GM19240 (cell line): Measurements from ENCODE around the gene TTC4.
A peak's percentile ranks its signal among the peaks of the same experiment; 100 is the strongest.

Experiments
- DNase-seq: peaks from one replicate; pipeline ENCODE4 v3.0.0; 2011; ENCODE audit warnings: low spot score; ENCODE audit not compliant: insufficient read length

TTC4 gene, protein sequence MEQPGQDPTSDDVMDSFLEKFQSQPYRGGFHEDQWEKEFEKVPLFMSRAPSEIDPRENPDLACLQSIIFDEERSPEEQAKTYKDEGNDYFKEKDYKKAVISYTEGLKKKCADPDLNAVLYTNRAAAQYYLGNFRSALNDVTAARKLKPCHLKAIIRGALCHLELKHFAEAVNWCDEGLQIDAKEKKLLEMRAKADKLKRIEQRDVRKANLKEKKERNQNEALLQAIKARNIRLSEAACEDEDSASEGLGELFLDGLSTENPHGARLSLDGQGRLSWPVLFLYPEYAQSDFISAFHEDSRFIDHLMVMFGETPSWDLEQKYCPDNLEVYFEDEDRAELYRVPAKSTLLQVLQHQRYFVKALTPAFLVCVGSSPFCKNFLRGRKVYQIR

GRCh38 chr1:54715493-54716298 is at the start of gene TTC4:
TTC4 (plus strand) TSS chr1:54715861; CDS start chr1:54715909, 48 bp downstream.
- DNase-seq = peak; percentile 83

GRCh38 chr1:54666333-54666732 is 49.3 kb upstream of the TTC4 start:
- no peak for DNase-seq

DNA sequence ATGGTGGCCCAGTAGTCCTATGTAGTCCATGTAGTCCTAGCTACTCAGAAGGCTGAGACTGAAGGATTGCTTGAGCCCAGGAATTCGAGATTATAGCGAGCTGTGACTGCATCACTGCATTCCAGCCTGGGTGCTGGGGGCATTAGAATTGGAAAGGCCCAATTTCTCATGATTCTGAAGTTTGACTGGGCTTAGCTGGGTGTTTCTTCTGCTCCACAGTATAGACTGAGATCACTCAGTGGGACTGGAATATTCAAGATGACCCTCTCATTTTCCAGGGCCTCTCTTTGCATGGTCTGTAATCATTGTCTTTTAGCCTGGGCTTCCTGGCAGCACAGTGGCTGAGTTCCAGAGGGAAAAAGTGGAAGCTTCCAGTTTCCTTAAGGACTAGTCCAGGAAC is 47.9 kb upstream of the TTC4 start:
- no peak for DNase-seq

- DNase-seq = no peak
Observed at GRCh38 chr1:54668567-54668966, 47.1 kb upstream of the TTC4 start.

GRCh38 chr1:54671985-54672608 is 43.6 kb upstream of the TTC4 start:
- DNase-seq = peak; percentile 30

GRCh38 chr1:54678776-54679643 is 36.7 kb upstream of the TTC4 start:
- DNase-seq = no peak

- DNase-seq = no peak
Observed at GRCh38 chr1:54679706-54680105, 36.0 kb upstream of the TTC4 start.

DNA sequence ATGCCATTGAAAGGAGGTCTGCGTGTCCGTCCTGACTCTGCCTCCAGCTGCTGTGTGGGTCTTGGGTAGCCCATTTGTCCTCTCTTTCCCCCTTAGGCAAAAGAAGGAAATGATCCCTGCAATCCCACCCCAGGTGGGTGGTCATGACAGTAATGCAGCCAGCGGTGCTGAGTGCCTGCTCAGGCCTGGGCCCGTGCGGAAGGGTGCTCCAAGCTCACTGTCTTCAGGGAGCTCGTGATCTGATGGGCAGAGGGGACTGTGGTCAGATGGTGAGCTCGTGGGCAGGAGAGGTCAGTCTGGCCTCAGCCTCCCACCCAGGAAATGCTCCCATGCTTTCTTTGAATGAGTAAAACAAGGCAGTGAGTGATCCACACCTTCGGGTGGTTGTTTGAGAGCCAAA is 35.3 kb upstream of the TTC4 start:
- no peak for DNase-seq

- no peak for DNase-seq
Observed at GRCh38 chr1:54681358-54681757, 34.3 kb upstream of the TTC4 start.

GRCh38 chr1:54683453-54683852 is 32.2 kb upstream of the TTC4 start:
- DNase-seq = no peak

DNA sequence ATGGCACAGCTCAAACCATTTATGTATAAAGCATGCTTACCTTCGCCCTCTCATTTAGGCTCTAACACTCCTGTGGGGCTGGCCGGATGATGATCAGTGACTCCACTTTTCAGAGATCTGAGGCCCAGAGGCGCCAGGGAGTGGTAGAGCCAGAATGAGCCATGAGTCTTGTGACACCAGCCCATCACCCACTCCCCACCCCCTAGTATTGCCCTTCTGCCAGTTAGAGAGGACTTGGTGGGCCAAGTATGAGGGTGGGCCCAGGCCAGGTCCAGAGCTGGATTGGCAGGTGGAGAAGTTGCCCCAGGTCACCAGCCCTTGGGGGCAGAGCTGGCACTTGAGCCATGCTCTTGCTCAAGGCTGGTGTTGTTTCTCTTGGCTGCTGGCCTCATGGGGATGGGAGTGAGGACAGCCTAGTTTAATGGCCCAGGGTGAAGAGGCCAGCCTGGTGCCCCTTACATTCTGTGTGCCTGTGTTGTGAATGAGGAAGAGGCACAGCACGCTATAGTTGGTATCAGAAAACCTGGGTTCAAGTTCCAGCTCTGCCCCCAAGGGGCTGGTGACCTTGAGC is 30.2 kb upstream of the TTC4 start:
- no peak for DNase-seq

DNA sequence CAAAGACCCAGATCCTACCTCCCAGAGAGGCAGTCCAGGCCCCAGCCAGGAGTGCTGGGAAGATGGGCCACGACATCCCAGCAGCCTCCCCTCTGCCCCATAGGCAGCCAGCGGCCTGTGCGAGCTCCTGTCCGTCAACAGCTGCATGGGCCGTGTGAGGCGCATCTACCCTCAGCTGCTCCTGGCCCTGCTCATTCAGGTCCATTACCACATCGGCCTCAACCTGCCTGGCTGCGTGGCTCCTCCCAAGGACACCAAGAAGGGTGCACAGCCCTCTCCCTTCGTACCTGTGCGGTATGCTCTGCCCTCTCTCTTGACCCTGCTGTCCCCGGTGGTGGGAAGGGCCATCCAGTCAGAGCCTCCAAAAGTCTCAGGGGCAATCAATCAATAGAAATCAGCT is 29.5 kb upstream of the TTC4 start:
- DNase-seq = no peak

DNA sequence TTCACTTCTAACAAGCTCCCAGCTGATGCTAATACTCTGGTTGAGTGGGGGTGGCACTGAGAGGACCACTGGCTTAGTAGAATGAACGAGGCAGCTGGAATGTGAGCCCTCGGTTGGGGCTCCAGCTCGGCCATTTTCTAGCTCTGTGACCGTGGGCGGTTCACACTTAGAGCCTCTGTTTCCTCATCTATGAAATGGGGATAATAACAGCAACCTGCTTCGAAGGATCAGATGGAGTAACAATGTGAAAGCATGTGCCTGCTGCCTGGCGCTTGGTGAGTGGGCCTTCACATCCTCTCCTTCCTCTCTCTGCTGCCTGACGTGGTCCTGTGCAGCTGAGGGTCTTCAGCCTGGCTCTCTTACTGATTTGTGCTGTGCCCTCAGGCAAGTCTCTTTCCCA is 20.9 kb upstream of the TTC4 start:
- no peak for DNase-seq

GRCh38 chr1:54695221-54695620 is 20.4 kb upstream of the TTC4 start:
- no peak for DNase-seq

- DNase-seq = no peak
Observed at GRCh38 chr1:54695764-54696163, 19.9 kb upstream of the TTC4 start.

DNA sequence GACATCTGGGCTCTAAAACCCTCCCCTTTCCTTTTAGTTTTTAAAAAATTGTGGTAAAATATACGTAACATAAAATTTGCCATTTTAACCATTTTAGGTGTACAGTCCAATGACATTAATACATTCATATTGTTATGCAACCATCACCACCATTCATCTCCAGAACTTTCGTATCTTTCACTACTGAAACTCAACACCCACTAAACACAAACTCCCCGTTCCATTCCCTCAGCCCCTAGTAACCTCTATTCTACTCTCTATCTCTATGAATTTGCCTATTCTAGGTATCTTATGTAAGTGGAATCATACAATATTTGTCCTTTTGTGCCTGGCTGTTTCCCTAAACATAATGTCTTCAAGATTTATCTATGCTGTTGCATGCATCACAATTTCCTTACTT is 19.4 kb upstream of the TTC4 start:
- no peak for DNase-seq

DNA sequence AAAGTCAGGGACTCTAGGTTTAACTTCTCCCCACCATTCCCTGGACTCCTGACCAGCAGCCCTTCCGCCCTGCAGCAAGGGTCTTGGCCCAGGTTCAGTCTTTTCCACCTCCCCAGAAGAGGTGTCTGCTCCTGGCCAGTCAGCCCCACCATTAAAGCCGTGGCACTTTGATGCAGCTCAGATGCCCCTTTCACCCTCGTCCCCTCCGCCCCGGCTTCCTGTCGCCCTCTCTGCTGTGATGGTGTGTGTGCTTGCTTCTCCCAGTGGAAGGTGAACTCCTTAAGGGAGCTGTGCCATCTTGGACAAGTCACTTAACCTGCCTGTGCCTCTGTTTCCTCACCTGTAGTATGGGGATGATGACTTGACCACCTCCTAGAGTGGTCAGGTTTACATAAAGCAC is 17.8 kb upstream of the TTC4 start:
- DNase-seq = no peak

GRCh38 chr1:54698346-54698745 is 17.3 kb upstream of the TTC4 start:
- DNase-seq = no peak

DNA sequence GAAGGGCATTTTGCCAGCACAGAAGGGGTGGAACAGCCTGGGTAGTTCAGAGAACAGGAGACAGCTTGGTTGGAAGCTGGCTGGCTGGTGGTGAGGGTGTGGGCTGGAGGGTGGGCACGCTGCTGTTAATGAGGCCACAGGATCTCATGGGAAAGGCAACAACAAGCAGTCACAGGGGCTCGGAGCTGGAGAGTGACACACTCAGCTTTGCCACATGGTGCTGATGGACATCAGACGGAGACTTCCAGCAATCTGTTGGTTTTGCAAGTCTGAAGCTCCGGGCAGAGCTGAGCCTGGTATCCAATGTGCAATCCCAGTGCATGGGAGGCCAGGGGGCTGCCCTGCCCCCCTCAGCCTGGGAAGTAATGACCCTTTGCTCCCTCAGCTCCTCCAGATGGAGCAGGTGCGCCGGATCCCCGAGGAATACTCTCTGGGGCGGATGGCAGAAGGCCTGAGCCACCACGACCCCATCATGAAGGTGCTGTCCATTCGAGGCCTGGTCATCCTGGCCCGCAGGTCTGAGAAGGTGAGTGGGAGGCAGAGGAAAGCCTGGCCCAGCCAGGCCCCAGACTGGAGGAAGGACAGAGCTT is 15.6 kb upstream of the TTC4 start:
- DNase-seq = no peak

DNA sequence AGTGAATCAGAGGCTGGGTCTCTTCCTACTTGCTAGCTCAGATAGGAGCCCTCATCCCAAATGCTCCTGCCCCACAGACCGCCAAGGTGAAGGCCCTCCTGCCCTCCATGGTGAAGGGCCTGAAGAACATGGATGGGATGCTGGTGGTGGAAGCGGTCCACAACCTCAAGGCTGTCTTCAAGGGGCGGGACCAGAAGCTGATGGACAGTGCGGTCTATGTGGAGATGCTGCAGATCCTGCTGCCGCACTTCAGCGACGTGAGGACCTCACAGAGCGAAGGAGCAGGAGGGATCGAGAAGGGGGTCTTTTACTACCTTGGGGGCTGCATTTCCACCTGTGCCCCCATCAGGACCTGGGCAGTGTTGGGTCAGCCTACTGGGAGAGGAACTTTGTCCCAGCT is 14.6 kb upstream of the TTC4 start:
- DNase-seq = no peak

DNA sequence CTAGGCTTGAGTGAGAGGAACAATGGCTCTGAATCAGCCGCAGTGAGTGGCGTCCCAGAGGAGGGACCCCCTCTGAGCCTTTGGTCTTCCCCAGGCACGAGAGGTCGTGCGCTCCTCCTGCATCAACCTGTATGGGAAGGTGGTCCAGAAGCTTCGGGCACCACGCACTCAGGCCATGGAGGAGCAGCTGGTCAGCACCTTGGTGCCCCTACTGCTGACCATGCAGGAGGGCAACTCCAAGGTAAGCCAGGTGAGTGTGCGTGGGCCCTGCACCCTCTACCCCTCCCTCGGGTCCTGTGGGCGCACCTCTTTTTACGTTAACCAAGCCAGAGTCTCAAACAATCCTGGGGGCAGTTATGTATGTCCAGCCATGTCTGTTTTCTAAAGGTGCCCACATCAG is 13.7 kb upstream of the TTC4 start:
- DNase-seq = no peak
